ENCODE data around the gene FBXO48. TPM values are rescaled to one million over a fixed set of nuclear protein-coding genes. Genes with fewer than 3 reads are reported as not detected.

FBXO48 gene
- total RNA-seq, 1 experiment from 2014 or later = 2.5 TPM

GRCh38 chr2:68429311-68429826 is 37.7 kb downstream of the FBXO48 start:
- no TSS peak for BruUV-seq (replicated peaks)
- CTCF ChIA-PET = no interaction called here
- H3K4me1 Mint-ChIP-seq (ENCODE audit: low read depth, unreplicated experiment) = no peaks in the 10 kb centered on the region

GRCh38 chr2:68428746-68429145 is 38.3 kb downstream of the FBXO48 start:
- BruUV-seq (replicated peaks) = no TSS peak
- no peaks in the 10 kb centered on the region for H3K9me3 Mint-ChIP-seq (ENCODE audit: low read depth, unreplicated experiment)

More at GRCh38 chr2:68429311-68429826, 37.7 kb downstream of the FBXO48 start:
- no peak for TF ChIP-seq CTCF (IDR thresholded peaks at IDR 0.05; ENCODE audit: unreplicated experiment)
- Mint-ChIP-seq H3K27ac (ENCODE audit: unreplicated experiment) (no peak overlapping the region), H3K27me3 (ENCODE audit: unreplicated experiment) (peaks cover 21% of the 10 kb centered on the region), H3K9me3 (ENCODE audit: low read depth, unreplicated experiment) (no peaks in the 10 kb centered on the region), H3K4me3 (ENCODE audit: low read depth, unreplicated experiment) (no peak overlapping the region), H3K36me3 (ENCODE audit: insufficient read depth, unreplicated experiment) (no peaks in the 10 kb centered on the region)
- intact Hi-C loops (cut with micrococcal nuclease; ENCODE audit: unreplicated experiment) = no loop called here
- no peak for DNase-seq

GRCh38 chr2:68428126-68428525 is 39.0 kb downstream of the FBXO48 start:
- Mint-ChIP-seq H3K4me1 (ENCODE audit: low read depth, unreplicated experiment) (no peaks in the 10 kb centered on the region), H3K36me3 (ENCODE audit: insufficient read depth, unreplicated experiment) (no peaks in the 10 kb centered on the region), H3K9me3 (ENCODE audit: low read depth, unreplicated experiment) (no peaks in the 10 kb centered on the region), H3K4me3 (ENCODE audit: low read depth, unreplicated experiment) (no peak overlapping the region), H3K27me3 (ENCODE audit: unreplicated experiment) (peaks cover 21% of the 10 kb centered on the region), H3K27ac (ENCODE audit: unreplicated experiment) (no peak overlapping the region)
- TF ChIP-seq CTCF (IDR thresholded peaks at IDR 0.05; ENCODE audit: unreplicated experiment) = no peak
- no TSS peak for BruUV-seq (replicated peaks)
- CTCF ChIA-PET = no interaction called here
- DNase-seq = no peak
- intact Hi-C loops (cut with micrococcal nuclease; ENCODE audit: unreplicated experiment) = no loop called here

More at GRCh38 chr2:68428746-68429145, 38.3 kb downstream of the FBXO48 start:
- H3K27me3 Mint-ChIP-seq (ENCODE audit: unreplicated experiment) = peaks cover 21% of the 10 kb centered on the region
- intact Hi-C loops (cut with micrococcal nuclease; ENCODE audit: unreplicated experiment) = no loop called here
- TF ChIP-seq CTCF (IDR thresholded peaks at IDR 0.05; ENCODE audit: unreplicated experiment) = no peak
- no peak overlapping the region for H3K27ac Mint-ChIP-seq (ENCODE audit: unreplicated experiment)
- H3K36me3 Mint-ChIP-seq (ENCODE audit: insufficient read depth, unreplicated experiment) = no peaks in the 10 kb centered on the region
- CTCF ChIA-PET = no interaction called here
- no peak overlapping the region for H3K4me3 Mint-ChIP-seq (ENCODE audit: low read depth, unreplicated experiment)
- no peaks in the 10 kb centered on the region for H3K4me1 Mint-ChIP-seq (ENCODE audit: low read depth, unreplicated experiment)
- DNase-seq = no peak

GRCh38 chr2:68426848-68427579 is 40.1 kb downstream of the FBXO48 start:
- Mint-ChIP-seq H3K4me3 (ENCODE audit: low read depth, unreplicated experiment) (no peak overlapping the region), H3K9me3 (ENCODE audit: low read depth, unreplicated experiment) (no peaks in the 10 kb centered on the region), H3K27ac (ENCODE audit: unreplicated experiment) (no peak overlapping the region), H3K4me1 (ENCODE audit: low read depth, unreplicated experiment) (no peaks in the 10 kb centered on the region), H3K36me3 (ENCODE audit: insufficient read depth, unreplicated experiment) (no peaks in the 10 kb centered on the region), H3K27me3 (ENCODE audit: unreplicated experiment) (peaks cover 13% of the 10 kb centered on the region)
- no TSS peak for BruUV-seq (replicated peaks)
- CTCF ChIA-PET = no interaction called here
- no peak for TF ChIP-seq CTCF (IDR thresholded peaks at IDR 0.05; ENCODE audit: unreplicated experiment)
- intact Hi-C loops (cut with micrococcal nuclease; ENCODE audit: unreplicated experiment) = no loop called here
- no peak for DNase-seq
